GM10248 (cell line): ENCODE data around the gene IFNA7.
"Not testable (repeated sequence)": the region's sequence is repeated elsewhere in the genome, so short reads cannot be mapped to it uniquely, and the experiment has no call there.

Source experiments
- CTCF ChIA-PET: fragments of 300-600 bp; sonication (Branson Sonifier 250); formaldehyde crosslinking; extraction: SDS; loops from one replicate; lab custom pipeline; 2021; ENCODE audit warnings: antibody characterized with exemption; lab: Yijun Ruan, JAX
- POLR2A ChIA-PET: fragments of 350-650 bp; sonication (Branson Sonifier 250); formaldehyde crosslinking; extraction: SDS; loops from one replicate; lab custom pipeline; 2020; ENCODE audit warnings: antibody characterized with exemption; lab: Yijun Ruan, JAX
- DNase-seq: peaks from one replicate; pipeline ENCODE4 v3.0.0; 2012; ENCODE audit errors: extremely low spot score
- TF ChIP-seq, protein P1 (sequence below): IDR thresholded peaks from 2 replicates; pipeline ENCODE4 v1.5.1; 2012; ENCODE audit warnings: mild to moderate bottlenecking, low read depth; ENCODE audit errors: extremely low read depth, missing control alignments, control extremely low read depth

Gene IFNA7

DNA sequence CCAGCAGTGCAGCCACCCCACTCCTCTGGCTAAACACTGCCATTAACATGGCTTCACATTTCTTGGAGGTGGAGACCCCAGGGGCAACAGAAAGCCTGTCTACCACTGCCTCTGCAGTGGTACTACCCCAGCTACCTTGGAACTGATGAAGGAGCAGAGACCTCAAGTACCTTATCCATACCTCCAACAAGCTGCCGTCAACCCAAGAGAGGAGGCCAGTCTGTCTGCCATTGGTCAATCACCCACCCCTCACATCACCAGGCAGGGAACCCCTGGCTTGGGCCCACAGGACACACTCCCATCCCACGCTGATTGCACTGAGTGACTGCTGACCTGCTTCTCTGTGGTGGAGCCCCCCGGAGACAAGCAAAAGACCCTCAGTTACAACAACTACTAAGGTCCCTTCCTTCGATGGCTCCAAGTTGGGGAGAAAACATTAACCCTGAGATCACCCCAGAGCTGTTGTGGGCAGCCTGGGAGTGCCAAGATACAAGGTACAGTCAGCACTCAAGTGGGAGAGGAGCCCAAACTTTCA is 32.2 kb upstream of the IFNA7 start:
- ChIA-PET POLR2A (no interaction called here), CTCF (interaction anchor here (0.7 to 3.6 kb wide), 7 partner anchors 9 to 554 kb away, joined by 3 to 27 read pairs (median 5); no protein-coding TSS in a partner anchor)
- DNase-seq, result no peak

DNA sequence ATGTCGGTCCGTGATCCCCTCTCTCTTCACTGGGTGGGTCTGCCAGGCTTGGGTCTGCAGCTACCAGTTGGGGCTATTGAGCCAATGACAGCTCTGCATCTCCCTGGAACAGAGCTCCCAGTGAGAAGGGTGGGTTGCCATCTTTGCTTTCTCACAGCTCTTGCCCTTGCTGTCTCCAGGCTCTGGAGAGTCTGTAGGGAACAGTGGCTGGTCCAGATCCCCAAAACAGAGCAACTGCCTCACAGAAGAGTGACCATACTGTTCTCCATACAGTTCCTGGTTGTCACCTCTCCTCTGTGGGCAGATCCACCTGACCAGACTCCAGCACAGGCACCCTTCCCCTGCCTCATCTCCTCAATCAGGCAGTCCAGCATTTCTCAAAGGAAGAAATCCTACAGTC is 31.3 kb upstream of the IFNA7 start:
- no peak for DNase-seq
- POLR2A ChIA-PET, result no interaction called here
- CTCF ChIA-PET, result interaction anchor here (0.9 to 3.6 kb wide), 2 partner anchors 18 to 555 kb away, joined by 3 to 27 read pairs; no protein-coding TSS in a partner anchor
- TF ChIP-seq, protein P1, sequence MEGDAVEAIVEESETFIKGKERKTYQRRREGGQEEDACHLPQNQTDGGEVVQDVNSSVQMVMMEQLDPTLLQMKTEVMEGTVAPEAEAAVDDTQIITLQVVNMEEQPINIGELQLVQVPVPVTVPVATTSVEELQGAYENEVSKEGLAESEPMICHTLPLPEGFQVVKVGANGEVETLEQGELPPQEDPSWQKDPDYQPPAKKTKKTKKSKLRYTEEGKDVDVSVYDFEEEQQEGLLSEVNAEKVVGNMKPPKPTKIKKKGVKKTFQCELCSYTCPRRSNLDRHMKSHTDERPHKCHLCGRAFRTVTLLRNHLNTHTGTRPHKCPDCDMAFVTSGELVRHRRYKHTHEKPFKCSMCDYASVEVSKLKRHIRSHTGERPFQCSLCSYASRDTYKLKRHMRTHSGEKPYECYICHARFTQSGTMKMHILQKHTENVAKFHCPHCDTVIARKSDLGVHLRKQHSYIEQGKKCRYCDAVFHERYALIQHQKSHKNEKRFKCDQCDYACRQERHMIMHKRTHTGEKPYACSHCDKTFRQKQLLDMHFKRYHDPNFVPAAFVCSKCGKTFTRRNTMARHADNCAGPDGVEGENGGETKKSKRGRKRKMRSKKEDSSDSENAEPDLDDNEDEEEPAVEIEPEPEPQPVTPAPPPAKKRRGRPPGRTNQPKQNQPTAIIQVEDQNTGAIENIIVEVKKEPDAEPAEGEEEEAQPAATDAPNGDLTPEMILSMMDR, result no peak

More for the DNA sequence above, 32.2 kb upstream of the IFNA7 start:
- TF ChIP-seq, protein P1, result no peak

DNA sequence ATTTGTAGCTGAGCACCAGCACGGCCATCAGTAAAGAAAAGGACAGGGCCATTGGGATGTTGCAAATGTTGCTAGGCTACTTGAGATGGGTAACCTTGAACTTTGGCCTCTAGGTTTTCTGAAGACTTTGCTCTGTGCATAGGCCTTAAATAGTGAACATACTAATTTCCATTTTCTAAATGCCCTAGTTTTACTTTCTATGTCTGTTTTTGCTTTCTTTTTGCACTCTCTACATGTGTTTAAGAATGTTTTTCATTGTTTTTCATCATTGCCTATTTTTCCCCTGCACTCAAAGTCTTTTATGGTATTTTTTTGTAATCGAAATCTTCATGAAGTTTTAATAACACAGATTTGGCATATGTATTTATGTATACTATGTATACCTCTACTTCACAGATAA is 26.1 kb upstream of the IFNA7 start, which contains the start of gene IFNA17:
Gene IFNA17 (minus strand): TSS at position 101 of the 400 bp plus-strand sequence. CDS start 49 bp downstream, at position 52.
- DNase-seq, result no peak
- CTCF ChIA-PET, result interaction anchor here (0.7 to 1.0 kb wide), 2 partner anchors 15 to 58 kb away, joined by 3 read pairs; no protein-coding TSS in a partner anchor
- TF ChIP-seq, protein P1, result no peak
- POLR2A ChIA-PET, result no interaction called here

DNA sequence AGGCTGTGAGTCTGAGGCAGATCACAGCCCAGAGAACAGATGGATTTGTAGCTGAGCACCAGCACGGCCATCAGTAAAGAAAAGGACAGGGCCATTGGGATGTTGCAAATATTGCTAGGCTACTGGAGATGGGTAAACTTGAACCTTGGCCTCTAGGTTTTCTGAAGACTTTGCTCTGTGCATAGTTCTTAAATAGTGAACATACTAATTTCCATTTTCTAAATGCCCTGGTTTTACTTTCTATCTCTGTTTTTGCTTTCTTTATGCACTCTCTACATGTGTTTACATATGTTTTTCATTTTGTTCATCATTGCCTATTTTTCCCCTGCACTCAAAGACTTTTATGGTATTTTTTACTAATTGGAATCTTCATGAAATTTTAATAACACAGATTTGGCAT is 15.2 kb upstream of the IFNA7 start, which contains the start of gene IFNA16:
Gene IFNA16 (minus strand): TSS at position 101 of the 400 bp plus-strand sequence. CDS start 6 bp downstream, at position 95.
- DNase-seq, POLR2A ChIA-PET: not testable (repeated sequence)
- CTCF ChIA-PET, result interaction anchor here (1.2 to 1.6 kb wide), 2 partner anchors 13 to 22 kb away, joined by 3 to 4 read pairs; no protein-coding TSS in a partner anchor

DNA sequence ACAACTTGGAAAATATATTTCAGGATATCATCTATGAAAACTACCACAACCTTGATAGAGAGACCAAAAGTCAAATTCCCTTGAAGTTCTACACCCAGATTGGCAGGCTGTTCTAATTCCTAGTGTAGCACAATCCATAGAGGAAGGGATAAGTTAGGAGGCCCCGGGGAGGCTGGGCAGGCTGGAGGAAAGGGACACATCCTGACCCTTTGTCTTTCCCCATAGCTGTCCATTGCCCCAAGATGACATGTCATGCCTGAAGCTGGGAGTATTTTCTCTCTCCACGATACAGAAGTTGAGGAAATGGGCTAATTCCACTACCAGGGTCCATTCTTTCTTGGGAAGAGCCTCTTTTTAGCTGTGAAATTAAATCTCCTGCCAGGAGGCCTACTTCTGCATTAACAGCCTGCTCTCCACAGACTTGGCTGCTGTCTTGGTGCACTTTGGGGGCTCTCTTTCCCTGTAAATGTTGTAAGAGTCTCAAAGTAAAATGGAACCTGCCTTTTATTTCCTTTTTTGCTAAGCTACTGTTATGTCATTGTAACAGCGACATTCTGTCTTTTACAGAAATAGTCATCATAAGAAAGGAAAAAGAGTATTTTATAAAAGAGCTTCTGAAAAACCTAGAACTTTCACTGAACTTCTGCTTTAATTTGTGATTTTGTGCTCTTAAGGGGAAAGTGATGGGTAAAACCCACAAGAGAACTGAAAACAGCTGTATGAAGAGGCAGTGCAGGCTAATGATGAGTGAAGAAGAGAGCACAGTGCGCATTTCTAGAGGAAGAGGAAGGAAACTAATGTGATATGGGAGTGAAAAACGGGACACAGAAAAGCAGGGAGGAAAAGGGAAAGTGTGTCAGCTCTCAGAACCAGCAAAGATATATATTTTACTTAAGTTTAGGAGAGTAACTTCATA is 11.7 kb upstream of the IFNA7 start:
- TF ChIP-seq, protein P1, result peak; percentile 60
- peak; percentile 18 for DNase-seq
- POLR2A ChIA-PET, result not testable (repeated sequence)

DNA sequence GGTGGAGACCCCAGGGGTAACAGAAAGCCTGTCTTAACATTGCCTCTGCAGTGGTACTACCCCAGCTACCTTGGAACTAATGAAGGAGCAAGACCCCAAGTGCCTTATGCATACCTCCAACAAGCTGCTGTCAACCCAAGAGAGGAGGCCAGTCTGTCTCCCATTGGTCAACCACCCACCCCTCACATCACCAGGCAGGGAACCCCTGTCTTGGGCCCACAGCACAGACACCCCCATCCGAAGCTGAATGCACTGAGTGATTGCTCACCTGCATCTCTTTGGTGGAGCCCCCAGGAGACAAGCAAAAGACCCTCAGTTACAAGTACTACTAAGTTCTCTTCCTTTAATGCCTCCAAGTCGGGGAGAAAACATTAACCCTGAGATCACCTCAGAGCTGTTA is 10.2 kb upstream of the IFNA7 start:
- POLR2A ChIA-PET, result not testable (repeated sequence)
- CTCF ChIA-PET, result interaction anchor here (1.2 to 1.7 kb wide), 3 partner anchors 117 to 576 kb away, joined by 3 to 6 read pairs (median 4); no protein-coding TSS in a partner anchor

More for the DNA sequence above, 11.7 kb upstream of the IFNA7 start:
- CTCF ChIA-PET, result interaction anchor here (0.6 to 1.7 kb wide), 12 partner anchors 15 to 581 kb away, joined by 3 to 6 read pairs (median 3); partner anchors contain the start of gene IFNA17

GRCh38 chr9:21210782-21211181 is 8.8 kb upstream of the IFNA7 start:
- POLR2A ChIA-PET, DNase-seq: not testable (repeated sequence)
- CTCF ChIA-PET, result interaction anchor here (1.7 to 2.6 kb wide), 2 partner anchors 16 to 577 kb away, joined by 7 to 9 read pairs; no protein-coding TSS in a partner anchor

More for the DNA sequence above, 10.2 kb upstream of the IFNA7 start:
- not testable (repeated sequence) for DNase-seq
